WTC11 (cell line): ENCODE measurements around the gene ACTN1. TPM values are rescaled to one million over a fixed set of nuclear protein-coding genes. Genes with fewer than 3 reads are reported as not detected.
A peak's percentile ranks its signal among the peaks of the same experiment; 100 is the strongest.

Source experiments
- ATAC-seq: fragments of 200-7000 bp; cut with Tn5 transposase; 2 replicates; pipeline ENCODE4 v1.10.0; 2021; ENCODE audit warnings: mild to moderate bottlenecking, moderate library complexity
- CTCF ChIA-PET: fragments of 300-600 bp; sonication (Branson Sonifier 250); formaldehyde crosslinking; loops from one replicate; lab custom pipeline; 2021; ENCODE audit warnings: antibody characterized with exemption; lab: Charles Lee
- POLR2A ChIA-PET: fragments of 350-600 bp; sonication (Branson Sonifier 250); formaldehyde crosslinking; loops from one replicate; lab custom pipeline; 2021; ENCODE audit warnings: antibody characterized with exemption; lab: Charles Lee
- DNase-seq: peaks from one replicate; pipeline ENCODE4 v3.0.0; 2021; ENCODE audit warnings: low spot score
- H3K27ac Mint-ChIP-seq: 2 replicates; pipeline ENCODE4 v1.8.0; 2021; ENCODE audit warnings: mixed read lengths
- H3K27me3 Mint-ChIP-seq: 2 replicates; pipeline ENCODE4 v1.8.0; 2021; ENCODE audit warnings: low read depth, mild to moderate bottlenecking, moderate library complexity, mixed read lengths
- H3K36me3 Mint-ChIP-seq: 2 replicates; pipeline ENCODE4 v1.8.0; 2021; ENCODE audit warnings: mixed read lengths
- H3K4me1 Mint-ChIP-seq: 2 replicates; pipeline ENCODE4 v1.8.0; 2022; ENCODE audit warnings: mixed read lengths
- H3K4me3 Mint-ChIP-seq: 2 replicates; pipeline ENCODE4 v1.8.0; 2021; ENCODE audit warnings: mild to moderate bottlenecking, moderate library complexity, mixed read lengths
- H3K9me3 Mint-ChIP-seq: 2 replicates; pipeline ENCODE4 v1.8.0; 2021; ENCODE audit warnings: mixed read lengths
- ERG ChIP-seq: fragments of 250-450 bp; sonication (Bioruptor Pico); IDR thresholded peaks from 2 replicates; pipeline ENCODE4 v1.8.0; 2021; ENCODE audit warnings: mild to moderate bottlenecking
- HMGXB4 ChIP-seq: sonication (generic); formaldehyde crosslinking; IDR thresholded peaks from 2 replicates; pipeline ENCODE4 v1.8.1; 2023; ENCODE audit warnings: mild to moderate bottlenecking, moderate library complexity, missing genetic modification reagents
- MAX ChIP-seq: sonication (generic); formaldehyde crosslinking; IDR thresholded peaks from 2 replicates; pipeline ENCODE4 v1.8.0; 2022; ENCODE audit warnings: mild to moderate bottlenecking, missing genetic modification reagents
- NFE2L1 ChIP-seq: sonication (generic); formaldehyde crosslinking; IDR thresholded peaks from 2 replicates; pipeline ENCODE4 v1.8.1; 2023; ENCODE audit warnings: missing genetic modification reagents
- PREB ChIP-seq: sonication (generic); formaldehyde crosslinking; IDR thresholded peaks from 2 replicates; pipeline ENCODE4 v1.8.1; 2022; ENCODE audit warnings: mild to moderate bottlenecking, missing genetic modification reagents, moderate library complexity, borderline replicate concordance
- SOX15 ChIP-seq: fragments of 250-450 bp; sonication (Bioruptor Pico); IDR thresholded peaks from 2 replicates; pipeline ENCODE4 v1.9.0; 2021; ENCODE audit warnings: mild to moderate bottlenecking
- ZNF121 ChIP-seq: sonication (generic); formaldehyde crosslinking; IDR thresholded peaks from 2 replicates; pipeline ENCODE4 v1.8.0; 2023; ENCODE audit warnings: missing genetic modification reagents
- ZNF219 ChIP-seq: sonication (generic); formaldehyde crosslinking; IDR thresholded peaks from 2 replicates; pipeline ENCODE4 v1.8.0; 2023; ENCODE audit warnings: missing genetic modification reagents, mild to moderate bottlenecking, borderline replicate concordance
- total RNA-seq: library from RNA; stranded (reverse); gene quantifications from 3 replicates; pipeline ENCODE4 v1.2.3, GENCODE V29; 2021
- TF ChIP-seq, protein P1 (sequence below): fragments of 250-450 bp; sonication (Bioruptor Pico); IDR thresholded peaks from 2 replicates; pipeline ENCODE4 v2.1.2; 2022; ENCODE audit warnings: mild to moderate bottlenecking, moderate library complexity
- TF ChIP-seq, protein P2 (sequence below): fragments of 250-450 bp; sonication (Bioruptor Pico); IDR thresholded peaks from 2 replicates; pipeline ENCODE4 v1.9.0; 2021; ENCODE audit warnings: mild to moderate bottlenecking, borderline replicate concordance
- TF ChIP-seq, protein P3 (sequence below): sonication (generic); formaldehyde crosslinking; conservative IDR thresholded peaks from 2 replicates; pipeline ENCODE4 v1.8.1; 2022; ENCODE audit warnings: mild to moderate bottlenecking, missing genetic modification reagents

ACTN1 gene
- total RNA-seq, 1 experiment from 2014 or later, result 196 TPM

GRCh38 chr14:68969278-68970033, 9.6 kb downstream of the ACTN1 start (continued):
- TF ChIP-seq HMGXB4 (CRISPR knock-in tag), result no peak
- TF ChIP-seq ZNF219, result no peak
- TF ChIP-seq, protein P1, sequence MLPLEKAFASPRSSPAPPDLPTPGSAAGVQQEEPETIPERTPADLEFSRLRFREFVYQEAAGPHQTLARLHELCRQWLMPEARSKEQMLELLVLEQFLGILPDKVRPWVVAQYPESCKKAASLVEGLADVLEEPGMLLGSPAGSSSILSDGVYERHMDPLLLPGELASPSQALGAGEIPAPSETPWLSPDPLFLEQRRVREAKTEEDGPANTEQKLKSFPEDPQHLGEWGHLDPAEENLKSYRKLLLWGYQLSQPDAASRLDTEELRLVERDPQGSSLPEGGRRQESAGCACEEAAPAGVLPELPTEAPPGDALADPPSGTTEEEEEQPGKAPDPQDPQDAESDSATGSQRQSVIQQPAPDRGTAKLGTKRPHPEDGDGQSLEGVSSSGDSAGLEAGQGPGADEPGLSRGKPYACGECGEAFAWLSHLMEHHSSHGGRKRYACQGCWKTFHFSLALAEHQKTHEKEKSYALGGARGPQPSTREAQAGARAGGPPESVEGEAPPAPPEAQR, result no peak
- TF ChIP-seq MAX, result no peak
- TF ChIP-seq, protein P2, sequence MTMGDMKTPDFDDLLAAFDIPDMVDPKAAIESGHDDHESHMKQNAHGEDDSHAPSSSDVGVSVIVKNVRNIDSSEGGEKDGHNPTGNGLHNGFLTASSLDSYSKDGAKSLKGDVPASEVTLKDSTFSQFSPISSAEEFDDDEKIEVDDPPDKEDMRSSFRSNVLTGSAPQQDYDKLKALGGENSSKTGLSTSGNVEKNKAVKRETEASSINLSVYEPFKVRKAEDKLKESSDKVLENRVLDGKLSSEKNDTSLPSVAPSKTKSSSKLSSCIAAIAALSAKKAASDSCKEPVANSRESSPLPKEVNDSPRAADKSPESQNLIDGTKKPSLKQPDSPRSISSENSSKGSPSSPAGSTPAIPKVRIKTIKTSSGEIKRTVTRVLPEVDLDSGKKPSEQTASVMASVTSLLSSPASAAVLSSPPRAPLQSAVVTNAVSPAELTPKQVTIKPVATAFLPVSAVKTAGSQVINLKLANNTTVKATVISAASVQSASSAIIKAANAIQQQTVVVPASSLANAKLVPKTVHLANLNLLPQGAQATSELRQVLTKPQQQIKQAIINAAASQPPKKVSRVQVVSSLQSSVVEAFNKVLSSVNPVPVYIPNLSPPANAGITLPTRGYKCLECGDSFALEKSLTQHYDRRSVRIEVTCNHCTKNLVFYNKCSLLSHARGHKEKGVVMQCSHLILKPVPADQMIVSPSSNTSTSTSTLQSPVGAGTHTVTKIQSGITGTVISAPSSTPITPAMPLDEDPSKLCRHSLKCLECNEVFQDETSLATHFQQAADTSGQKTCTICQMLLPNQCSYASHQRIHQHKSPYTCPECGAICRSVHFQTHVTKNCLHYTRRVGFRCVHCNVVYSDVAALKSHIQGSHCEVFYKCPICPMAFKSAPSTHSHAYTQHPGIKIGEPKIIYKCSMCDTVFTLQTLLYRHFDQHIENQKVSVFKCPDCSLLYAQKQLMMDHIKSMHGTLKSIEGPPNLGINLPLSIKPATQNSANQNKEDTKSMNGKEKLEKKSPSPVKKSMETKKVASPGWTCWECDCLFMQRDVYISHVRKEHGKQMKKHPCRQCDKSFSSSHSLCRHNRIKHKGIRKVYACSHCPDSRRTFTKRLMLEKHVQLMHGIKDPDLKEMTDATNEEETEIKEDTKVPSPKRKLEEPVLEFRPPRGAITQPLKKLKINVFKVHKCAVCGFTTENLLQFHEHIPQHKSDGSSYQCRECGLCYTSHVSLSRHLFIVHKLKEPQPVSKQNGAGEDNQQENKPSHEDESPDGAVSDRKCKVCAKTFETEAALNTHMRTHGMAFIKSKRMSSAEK (CRISPR knock-in tag), result no peak

DNA sequence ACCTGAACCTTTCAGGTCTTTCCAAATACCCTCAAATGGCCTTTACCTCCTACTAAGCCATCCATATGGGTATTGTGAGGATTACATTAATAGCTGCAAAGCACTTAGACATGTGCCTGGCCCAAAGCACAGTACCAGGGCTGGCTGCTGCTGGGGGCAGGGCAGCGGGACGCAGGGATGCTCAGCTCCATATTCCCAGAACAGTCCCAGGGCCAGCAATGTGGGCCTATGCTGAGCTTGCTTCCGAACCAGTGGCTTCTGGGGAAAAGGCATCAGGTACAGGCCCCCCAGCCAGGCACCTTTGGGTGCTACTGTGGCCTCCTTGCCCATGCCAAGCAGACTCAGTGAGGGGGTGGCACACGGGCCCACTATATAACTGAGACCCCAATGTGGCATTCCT, 10.4 kb downstream of the ACTN1 start:
- Mint-ChIP-seq H3K27me3 (no peaks in the 10 kb centered on the region), H3K27ac (peak overlapping the region; percentile 13; the same call in 1 of the 2 replicates)
- TF ChIP-seq ZNF121 (CRISPR knock-in tag) (no peak), SOX15 (CRISPR knock-in tag) (no peak), PREB (CRISPR knock-in tag) (no peak), ERG (CRISPR knock-in tag) (no peak), NFE2L1 (no peak)
- TF ChIP-seq, protein P3, sequence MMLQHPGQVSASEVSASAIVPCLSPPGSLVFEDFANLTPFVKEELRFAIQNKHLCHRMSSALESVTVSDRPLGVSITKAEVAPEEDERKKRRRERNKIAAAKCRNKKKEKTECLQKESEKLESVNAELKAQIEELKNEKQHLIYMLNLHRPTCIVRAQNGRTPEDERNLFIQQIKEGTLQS (CRISPR knock-in tag), result no peak
- TF ChIP-seq, all 79 proteins: peak for 0
- POLR2A ChIA-PET, result no interaction called here
- Mint-ChIP-seq H3K36me3 (peaks cover 16% of the 10 kb centered on the region), H3K9me3 (no peaks in the 10 kb centered on the region), H3K4me3 (no peak overlapping the region), H3K4me1 (peaks cover 78% of the 10 kb centered on the region)
- ATAC-seq (no peak), DNase-seq (no peak)
- CTCF ChIA-PET, result interaction anchor here (1.0 to 2.0 kb wide), 5 partner anchors 27 to 125 kb away, joined by 3 to 7 read pairs (median 4); no protein-coding TSS in a partner anchor
